Common myeloid progenitor, CD34-positive (primary cell): ENCODE data around the gene AUTS2.

Experiments used
- CTCF ChIA-PET: fragments of 350-600 bp; sonication (Branson Sonifier 250); formaldehyde crosslinking; loops from one replicate; lab custom pipeline; 2021; ENCODE audit warnings: antibody characterized with exemption; lab: Charles Lee
- POLR2A ChIA-PET: fragments of 350-600 bp; sonication (Branson Sonifier 250); formaldehyde crosslinking; loops from one replicate; lab custom pipeline; 2021; ENCODE audit warnings: antibody characterized with exemption; lab: Charles Lee
- DNase-seq, 3 donors: peaks; one replicate each; pipeline versions ENCODE4 v3.0.0 to v3.0.0-alpha.2; 2013
- H3K27ac ChIP-seq, 2 experiments: 1 replicate in 1 of 2; 2 replicates in 1 of 2; pipeline ENCODE4 v1.7.0; 2013; ENCODE audit warnings: inconsistent platforms in 2 of 2, low read length in 2 of 2, mild to moderate bottlenecking in 2 of 2, low read depth in 1 of 2, moderate library complexity in 1 of 2; ENCODE audit not compliant: severe bottlenecking in 2 of 2, insufficient read depth in 1 of 2, poor library complexity in 1 of 2
- H3K27me3 ChIP-seq, 5 experiments: replicated peaks in 2 of 5; 1 replicate in 3 of 5; 2 replicates in 2 of 5; pipeline versions ENCODE4 v1.6.1 to v1.7.0; 2013; ENCODE audit warnings: low read length in 4 of 5, mild to moderate bottlenecking in 2 of 5, moderate library complexity in 2 of 5, inconsistent platforms in 1 of 5; ENCODE audit not compliant: insufficient read depth in 5 of 5, control insufficient read depth in 4 of 5
- H3K36me3 ChIP-seq, 4 experiments: 1 replicate in 2 of 4; 2 replicates in 2 of 4; pipeline versions ENCODE4 v1.6.1 to v1.7.0; 2013; ENCODE audit warnings: low read length in 3 of 4, control low read depth in 1 of 4, mild to moderate bottlenecking in 1 of 4; ENCODE audit not compliant: control insufficient read depth in 4 of 4, insufficient read depth in 4 of 4
- H3K4me1 ChIP-seq, 4 experiments: 1 replicate in 3 of 4; 2 replicates in 1 of 4; pipeline versions ENCODE4 v1.6.1 to v1.7.1; 2013; ENCODE audit warnings: low read length in 3 of 4, mild to moderate bottlenecking in 3 of 4, control low read depth in 1 of 4, inconsistent platforms in 1 of 4, moderate library complexity in 1 of 4; ENCODE audit not compliant: control insufficient read depth in 4 of 4, insufficient read depth in 4 of 4; ENCODE audit errors: control extremely low read depth in 1 of 4
- H3K4me3 ChIP-seq, 7 experiments: 1 replicate in 4 of 7; 2 replicates in 3 of 7; pipeline versions ENCODE4 v1.5.1 to v1.7.0; 2013; ENCODE audit warnings: mild to moderate bottlenecking in 7 of 7, low read length in 6 of 7, moderate library complexity in 6 of 7, inconsistent platforms in 2 of 7, low read depth in 2 of 7, control low read depth in 1 of 7; ENCODE audit not compliant: insufficient read depth in 4 of 7, control insufficient read depth in 1 of 7; ENCODE audit errors: extremely low read depth in 1 of 7
- H3K9me3 ChIP-seq, 5 experiments: 1 replicate in 4 of 5; 2 replicates in 1 of 5; pipeline versions ENCODE4 v1.6.1 to v1.7.1; 2013; ENCODE audit warnings: low read length in 4 of 5, mild to moderate bottlenecking in 2 of 5, inconsistent platforms in 1 of 5, low read depth in 1 of 5, moderate library complexity in 1 of 5; ENCODE audit not compliant: control insufficient read depth in 4 of 5, insufficient read depth in 2 of 5; ENCODE audit errors: control extremely low read depth in 1 of 5
- WGBS: methylation state at CpG from one replicate; pipeline ENCODE4 v1.1.5; 2013; ENCODE audit not compliant: insufficient coverage; 5-methylcytosine and 5-hydroxymethylcytosine counted together

AUTS2 gene

DNA sequence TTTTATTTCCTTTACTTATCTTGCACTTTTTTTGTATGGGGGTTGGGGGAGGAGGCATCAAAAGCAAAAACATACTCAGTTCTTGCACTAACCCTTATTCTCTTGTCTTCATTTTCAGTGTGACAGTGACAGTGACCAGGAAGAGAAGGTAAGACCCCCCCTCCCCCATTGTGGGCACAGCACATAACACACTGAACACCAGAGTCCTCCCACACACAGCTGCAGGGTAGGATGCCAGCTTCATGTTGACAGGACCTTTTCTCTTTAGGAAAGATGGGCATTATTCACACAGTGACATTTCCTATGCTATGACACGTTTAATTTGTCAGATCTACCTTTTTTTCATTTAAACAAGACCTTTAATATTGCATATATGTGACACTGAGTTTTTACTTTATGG, 837.4 kb downstream of the AUTS2 start:
- Histone ChIP-seq H3K4me1 (no peaks in the 10 kb centered on the region), H3K9me3 (no peaks in the 10 kb centered on the region), H3K27me3 (no peaks in the 10 kb centered on the region), H3K27ac (no peak overlapping the region), H3K4me3 (no peak overlapping the region), H3K36me3 (peaks cover 0 to 4% (median 0%) of the 10 kb centered on the region in 4 experiments)
- no CpG with 5 or more reads among the region's 1 CpG for WGBS
- ChIA-PET CTCF (interaction anchor here (1.3 kb wide), 1 partner anchor 8 kb away, joined by 3 read pairs; no protein-coding TSS in a partner anchor), POLR2A (no interaction called here)
- no peak for DNase-seq

GRCh38 chr7:70436790-70437350, 838.6 kb downstream of the AUTS2 start:
- POLR2A ChIA-PET: no interaction called here
- Histone ChIP-seq H3K36me3 (peaks cover 0 to 4% (median 0%) of the 10 kb centered on the region in 4 experiments), H3K4me1 (no peaks in the 10 kb centered on the region), H3K27me3 (no peaks in the 10 kb centered on the region), H3K9me3 (no peaks in the 10 kb centered on the region), H3K27ac (no peak overlapping the region), H3K4me3 (no peak overlapping the region)
- no peak for DNase-seq
- CTCF ChIA-PET: interaction anchor here (1.3 kb wide), 1 partner anchor 9 kb away, joined by 3 read pairs; no protein-coding TSS in a partner anchor
- 95% methylated on average over 4 of the region's 5 CpGs for WGBS

DNA sequence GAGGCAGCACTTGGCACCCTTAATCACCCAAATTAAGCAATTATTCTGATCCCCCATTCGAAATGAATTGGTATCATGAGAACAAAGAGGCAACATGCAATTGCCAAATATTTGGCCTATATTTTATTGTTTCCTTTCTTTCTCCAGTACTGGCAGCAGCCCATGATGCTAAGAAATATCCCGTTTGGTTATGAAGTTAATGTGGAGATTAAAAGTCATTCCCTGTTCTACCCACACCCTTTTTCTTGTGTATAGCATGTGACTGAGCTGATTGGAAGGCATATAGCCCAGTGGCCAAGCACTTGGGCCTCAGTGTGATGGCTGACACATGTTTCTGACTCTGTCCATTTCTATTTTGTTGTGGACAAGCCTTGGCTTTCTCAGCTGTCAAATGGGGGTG, 841.4 kb downstream of the AUTS2 start:
- Histone ChIP-seq H3K4me3 (no peak overlapping the region), H3K27ac (no peak overlapping the region), H3K9me3 (no peaks in the 10 kb centered on the region), H3K36me3 (peaks cover 0 to 4% (median 0%) of the 10 kb centered on the region in 4 experiments), H3K27me3 (no peaks in the 10 kb centered on the region), H3K4me1 (no peaks in the 10 kb centered on the region)
- no CpG with 5 or more reads among the region's 2 CpGs for WGBS
- no peak for DNase-seq
- ChIA-PET POLR2A (no interaction called here), CTCF (no interaction called here)

DNA sequence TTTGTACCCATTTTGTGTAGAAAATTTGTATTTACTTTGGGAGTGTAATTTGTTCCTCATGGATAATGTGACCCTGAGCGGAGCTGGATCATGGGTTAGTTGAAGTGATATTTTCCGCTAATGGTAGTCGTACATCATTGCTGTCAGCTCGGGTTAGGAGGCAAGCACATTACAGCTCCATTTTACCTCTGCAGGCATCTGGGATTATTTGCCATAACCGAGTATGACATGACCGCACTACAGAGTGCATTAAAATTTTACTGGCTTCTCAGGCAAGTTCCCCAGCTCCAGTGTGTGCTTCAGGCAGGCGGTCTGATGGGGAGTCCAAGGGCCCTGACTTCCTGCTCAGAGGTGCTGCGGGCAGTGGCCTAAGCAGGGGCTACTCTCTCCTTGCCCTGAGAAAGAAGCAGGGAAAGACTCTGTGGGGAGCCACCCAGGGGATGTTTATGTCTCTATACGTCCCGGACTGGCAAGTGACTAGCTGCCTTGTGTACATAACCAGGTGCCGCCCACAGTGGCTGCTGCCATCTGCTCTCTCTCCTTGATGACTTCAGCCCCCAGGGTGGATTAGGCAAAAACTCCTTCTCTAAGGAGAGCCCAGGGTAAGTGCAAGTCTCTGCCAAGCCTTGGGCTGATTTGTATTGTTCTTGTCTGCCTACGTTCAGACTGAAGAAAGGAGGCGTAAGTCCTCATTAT, 848.3 kb downstream of the AUTS2 start:
- 98% methylated on average over 11 of the region's 13 CpGs for WGBS
- ChIA-PET CTCF (no interaction called here), POLR2A (no interaction called here)
- Histone ChIP-seq H3K4me1 (no peaks in the 10 kb centered on the region), H3K27me3 (no peaks in the 10 kb centered on the region), H3K36me3 (no peaks in the 10 kb centered on the region), H3K4me3 (no peak overlapping the region), H3K27ac (no peak overlapping the region), H3K9me3 (no peaks in the 10 kb centered on the region)
- DNase-seq: no peak

DNA sequence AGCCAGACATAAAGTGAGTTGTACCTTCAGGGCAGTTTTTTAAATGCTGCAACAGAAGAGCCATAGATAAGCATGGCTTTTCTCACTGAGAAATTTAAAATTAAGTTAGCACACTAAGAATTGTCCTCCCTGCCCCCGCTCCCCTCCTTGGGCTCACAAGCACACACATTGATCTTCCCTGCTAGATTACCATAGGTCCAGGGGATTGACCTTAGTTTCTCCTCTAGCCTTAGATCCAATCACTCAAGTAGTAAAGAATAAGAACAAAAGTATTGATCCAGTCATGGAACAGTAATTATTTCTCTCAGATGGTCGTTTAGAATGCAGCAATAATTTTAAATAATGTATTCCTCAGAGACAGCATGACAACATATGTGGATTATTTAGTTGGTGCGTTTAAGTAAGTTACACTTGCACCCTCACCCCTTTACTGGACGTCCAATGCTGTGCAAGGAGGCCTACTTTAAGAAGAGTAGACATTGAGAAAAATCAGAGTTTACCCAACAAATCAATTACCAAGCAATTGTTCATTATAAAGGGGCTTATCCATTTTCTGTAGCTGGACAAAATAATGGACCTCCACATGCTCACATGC, 850.1 kb downstream of the AUTS2 start:
- Histone ChIP-seq H3K27ac (no peak overlapping the region), H3K27me3 (no peaks in the 10 kb centered on the region), H3K36me3 (no peaks in the 10 kb centered on the region), H3K4me1 (no peaks in the 10 kb centered on the region), H3K4me3 (no peak overlapping the region), H3K9me3 (no peaks in the 10 kb centered on the region)
- no peak for DNase-seq
- ChIA-PET POLR2A (no interaction called here), CTCF (no interaction called here)
- WGBS: no CpG with 5 or more reads among the region's 4 CpGs

- H3K27ac ChIP-seq: no peak overlapping the region
- ChIA-PET POLR2A (no interaction called here), CTCF (no interaction called here)
- no peak overlapping the region for H3K4me3 ChIP-seq
- DNase-seq: no peak
- H3K4me1 ChIP-seq: no peaks in the 10 kb centered on the region
- H3K9me3 ChIP-seq: no peaks in the 10 kb centered on the region
- WGBS: 100% methylated on average over 2 of the region's 2 CpGs
- H3K27me3 ChIP-seq: no peaks in the 10 kb centered on the region
- H3K36me3 ChIP-seq: no peaks in the 10 kb centered on the region
Measured at GRCh38 chr7:70450731-70451130, 852.5 kb downstream of the AUTS2 start.

DNA sequence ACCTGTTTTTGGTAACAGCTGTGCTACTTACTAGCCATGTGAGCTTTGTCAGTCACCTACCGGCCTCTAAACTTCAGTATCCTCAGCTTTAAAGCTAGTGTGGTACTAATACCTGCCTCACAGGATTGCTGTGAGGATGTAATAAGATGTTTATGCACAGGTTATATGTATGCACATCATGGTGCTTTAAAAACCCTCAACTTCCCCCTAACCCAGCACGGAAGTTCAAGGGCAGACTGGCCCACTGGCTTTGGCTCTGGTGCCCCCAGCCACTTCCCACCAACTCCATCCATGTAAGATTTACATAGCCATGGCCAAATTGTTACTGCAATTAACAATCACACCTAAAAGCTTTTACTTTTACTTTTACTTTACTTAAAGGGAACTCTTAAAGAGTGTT, 857.6 kb downstream of the AUTS2 start:
- no peak for DNase-seq
- WGBS: 73% methylated on average over 2 of the region's 2 CpGs
- Histone ChIP-seq H3K9me3 (no peaks in the 10 kb centered on the region), H3K4me1 (no peaks in the 10 kb centered on the region), H3K36me3 (no peaks in the 10 kb centered on the region), H3K27me3 (no peaks in the 10 kb centered on the region), H3K4me3 (no peak overlapping the region), H3K27ac (no peak overlapping the region)
- POLR2A ChIA-PET: no interaction called here
- CTCF ChIA-PET: no interaction called here
